Upper lobe of left lung (tissue), 4 donors: ENCODE measurements around the gene IL7R.

Experiments
- CTCF ChIP-seq, 6 experiments: fragments of 450-650 bp in 4 of 6; fragments of 200-600 bp in 2 of 6; sonication (generic) in 2 of 6; IDR thresholded peaks; one replicate each; pipeline ENCODE4 v1.5.1; 2016 to 2019; ENCODE audit warnings: antibody characterized with exemption in 6 of 6
- POLR2AphosphoS5 ChIP-seq, 2 donors: sonication (generic); formaldehyde crosslinking; IDR thresholded peaks; one replicate each; pipeline ENCODE4 v1.5.1; 2017; ENCODE audit warnings: antibody characterized with exemption in 2 of 2

GRCh38 chr5:35847961-35848360 lies 8.7 kb upstream of the IL7R start:
- no peak for TF ChIP-seq CTCF (IDR thresholded peaks at IDR 0.05)
- no peak for TF ChIP-seq POLR2AphosphoS5 (IDR thresholded peaks at IDR 0.05)
